Ovary (tissue), 9 donors: ENCODE data around the gene ANKRD52. TPM values are rescaled to one million over a fixed set of nuclear protein-coding genes. Genes with fewer than 3 reads are reported as not detected.

ENCODE experiments used
- DNase-seq, 5 donors: peaks; one replicate each; pipeline ENCODE4 v3.0.0-alpha.2; 2019 to 2020
- H3K27ac ChIP-seq, 2 donors: fragments of 200-600 bp; one replicate each; pipeline versions ENCODE4 v1.5.1 to v1.8.0; 2019 to 2022
- H3K27me3 ChIP-seq: fragments of 200-600 bp; one replicate; pipeline ENCODE4 v1.8.0; 2022
- H3K36me3 ChIP-seq: fragments of 200-600 bp; sonication (generic); one replicate; pipeline ENCODE4 v1.5.1; 2019
- H3K4me1 ChIP-seq: one replicate; pipeline ENCODE4 v1.8.1; 2013; ENCODE audit warnings: mild to moderate bottlenecking, moderate library complexity; ENCODE audit not compliant: insufficient read depth
- H3K4me3 ChIP-seq: fragments of 200-600 bp; sonication (generic); one replicate; pipeline ENCODE4 v1.5.1; 2017
- H3K9me3 ChIP-seq, 2 donors: fragments of 200-600 bp in 1 of 2; sonication (generic) in 1 of 2; one replicate each; pipeline versions ENCODE4 v1.5.1 to v1.8.1; 2013 to 2019; ENCODE audit warnings: mild to moderate bottlenecking in 1 of 2, moderate library complexity in 1 of 2
- EP300 ChIP-seq: sonication (generic); formaldehyde crosslinking; IDR thresholded peaks from one replicate; pipeline ENCODE4 v1.6.1; 2017; ENCODE audit warnings: antibody characterized with exemption
- POLR2A ChIP-seq: fragments of 450-650 bp; IDR thresholded peaks from one replicate; pipeline ENCODE4 v1.6.1; 2017; ENCODE audit warnings: antibody characterized with exemption, mild to moderate bottlenecking, moderate library complexity
- WGBS, 3 donors: extraction: QIAGEN DNeasy Blood & Tissue Kit in 1 of 3; methylation state at CpG; one replicate each; pipeline versions ENCODE4 v1.1.5 to v1.1.7; 2013 to 2017; 5-methylcytosine and 5-hydroxymethylcytosine counted together
- intact Hi-C, 4 donors: fragments of 100-400 bp; cut with DNase I; formaldehyde crosslinking; loops; one replicate each; pipeline versions ENCODE4 v1.11.0 to v1.15.1; 2022 to 2023
- polyA plus RNA-seq, 2 donors: library from polyadenylated mRNA; stranded (reverse); fragments of 200-250 nt in 1 of 2; fragments of 350-450 nt in 1 of 2; fragmentation: Illumina TruSeq in 1 of 2; extraction: RNeasy Lipid Tissue Mini Kit (QIAGEN cat#74804) in 1 of 2; gene quantifications; one replicate each; pipeline ENCODE4 v1.2.3, GENCODE V29; 2013 to 2014
- total RNA-seq, 7 donors: library from RNA; depleted of rRNA in 2 of 7; stranded (reverse); fragments of >200 nt in 2 of 7; fragmentation: NEBNext Ultra II Directional in 3 of 7; extraction: Animal tissue kit (Norgen Biotek cat#: 25700) in 3 of 7; gene quantifications; one replicate each; pipeline versions ENCODE4 v1.1.0 to v1.2.4, GENCODE V29; 2016 to 2023
- TF ChIP-seq, protein P1 (sequence below), 3 donors: fragments of 450-650 bp in 2 of 3; fragments of 200-600 bp in 1 of 3; IDR thresholded peaks; one replicate each; pipeline versions ENCODE4 v1.5.1 to v1.8.0; 2016 to 2022; ENCODE audit warnings: antibody characterized with exemption in 3 of 3, mild to moderate bottlenecking in 1 of 3
- donor health status: DM: no; HTN: no; CAD: no; lungs with moderate emphysema.
- donor health status: DM: no; HTN: no; CAD: no.
- donor health status: Bipolar disorder and iron deficiency.
- donor health status: DM: yes; HTN: yes; CAD: no.
- donor health status: DM: no; HTN: no; CAD: no.
- donor health status: DM: yes; HTN: yes; CAD: no.

The ANKRD52 gene
- total and polyA plus RNA-seq, 9 donors, result 9.1 to 37.7 (median 26.2) TPM

DNA sequence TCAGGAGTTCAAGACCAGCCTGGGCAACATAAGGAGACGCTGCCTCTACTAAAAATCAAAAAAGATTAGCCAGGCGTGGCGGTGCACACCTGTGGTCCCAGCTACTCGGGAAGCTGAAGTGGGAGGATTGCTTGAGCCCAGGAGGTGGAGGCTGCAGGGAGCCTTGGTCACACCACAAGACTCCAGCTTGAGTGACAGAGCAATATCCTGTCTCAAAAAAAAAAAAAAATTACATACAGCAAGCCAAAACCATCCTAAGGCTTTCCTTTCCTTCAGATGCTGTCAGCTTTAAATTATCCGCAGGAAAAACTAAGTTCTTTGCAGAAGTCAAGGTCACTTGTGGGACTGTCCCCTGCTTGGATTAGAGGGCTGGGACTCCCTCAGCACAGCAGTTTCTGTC is 40.6 kb upstream of the ANKRD52 start:
- no peaks in the 10 kb centered on the region for H3K27me3 ChIP-seq
- 49 to 60% (median 56%) methylated on average over 5 of the region's 5 CpGs for WGBS, 3 donors
- H3K36me3 ChIP-seq, result no peaks in the 10 kb centered on the region
- intact Hi-C loops, result loop anchor here in 1 of 4 donors (10.0 kb wide), 2 partner anchors 104 to 166 kb away; partner anchors contain the start of gene SPRYD4
- H3K9me3 ChIP-seq, result no peaks in the 10 kb centered on the region
- no peak for DNase-seq
- peak overlapping the region; percentile 99 for H3K4me3 ChIP-seq
- H3K27ac ChIP-seq, result peak overlapping the region in 1 of 2 donors; percentile 89
- TF ChIP-seq, protein P1, sequence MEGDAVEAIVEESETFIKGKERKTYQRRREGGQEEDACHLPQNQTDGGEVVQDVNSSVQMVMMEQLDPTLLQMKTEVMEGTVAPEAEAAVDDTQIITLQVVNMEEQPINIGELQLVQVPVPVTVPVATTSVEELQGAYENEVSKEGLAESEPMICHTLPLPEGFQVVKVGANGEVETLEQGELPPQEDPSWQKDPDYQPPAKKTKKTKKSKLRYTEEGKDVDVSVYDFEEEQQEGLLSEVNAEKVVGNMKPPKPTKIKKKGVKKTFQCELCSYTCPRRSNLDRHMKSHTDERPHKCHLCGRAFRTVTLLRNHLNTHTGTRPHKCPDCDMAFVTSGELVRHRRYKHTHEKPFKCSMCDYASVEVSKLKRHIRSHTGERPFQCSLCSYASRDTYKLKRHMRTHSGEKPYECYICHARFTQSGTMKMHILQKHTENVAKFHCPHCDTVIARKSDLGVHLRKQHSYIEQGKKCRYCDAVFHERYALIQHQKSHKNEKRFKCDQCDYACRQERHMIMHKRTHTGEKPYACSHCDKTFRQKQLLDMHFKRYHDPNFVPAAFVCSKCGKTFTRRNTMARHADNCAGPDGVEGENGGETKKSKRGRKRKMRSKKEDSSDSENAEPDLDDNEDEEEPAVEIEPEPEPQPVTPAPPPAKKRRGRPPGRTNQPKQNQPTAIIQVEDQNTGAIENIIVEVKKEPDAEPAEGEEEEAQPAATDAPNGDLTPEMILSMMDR (IDR thresholded peaks at IDR 0.05), result no peak
- TF ChIP-seq EP300 (no peak), POLR2A (no peak)
- peaks cover 13% of the 10 kb centered on the region for H3K4me1 ChIP-seq

DNA sequence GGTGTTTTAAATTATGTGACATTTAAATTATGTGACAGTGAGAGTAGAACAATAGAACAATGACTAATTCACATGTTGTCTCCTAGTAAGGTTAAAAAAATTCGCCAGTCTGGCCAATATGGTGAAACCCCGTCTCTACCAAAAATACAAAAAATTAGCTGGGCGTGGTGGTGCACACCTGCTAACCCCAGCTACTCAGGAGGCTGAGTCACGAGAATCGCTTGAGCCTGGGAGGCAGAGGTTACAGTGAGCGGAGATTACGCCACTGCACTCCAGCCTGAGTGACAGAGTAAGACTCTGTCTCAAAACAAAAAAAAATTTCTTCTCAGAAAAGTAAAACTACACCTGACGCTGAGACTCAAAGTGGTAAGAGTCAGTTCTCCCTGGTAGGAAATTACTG is 39.2 kb upstream of the ANKRD52 start:
- Histone ChIP-seq H3K27me3 (no peaks in the 10 kb centered on the region), H3K4me1 (peaks cover 13% of the 10 kb centered on the region), H3K9me3 (no peaks in the 10 kb centered on the region), H3K27ac (no peak overlapping the region), H3K4me3 (no peak overlapping the region), H3K36me3 (no peaks in the 10 kb centered on the region)
- TF ChIP-seq EP300 (no peak), POLR2A (no peak)
- TF ChIP-seq, protein P1 (IDR thresholded peaks at IDR 0.05), result no peak
- intact Hi-C loops, result loop anchor here in 1 of 4 donors (10.0 kb wide), 2 partner anchors 103 to 167 kb away; partner anchors contain the start of gene SPRYD4
- WGBS, 3 donors, result 91 to 94% (median 93%) methylated on average over 8 of the region's 8 CpGs
- DNase-seq, result no peak

DNA sequence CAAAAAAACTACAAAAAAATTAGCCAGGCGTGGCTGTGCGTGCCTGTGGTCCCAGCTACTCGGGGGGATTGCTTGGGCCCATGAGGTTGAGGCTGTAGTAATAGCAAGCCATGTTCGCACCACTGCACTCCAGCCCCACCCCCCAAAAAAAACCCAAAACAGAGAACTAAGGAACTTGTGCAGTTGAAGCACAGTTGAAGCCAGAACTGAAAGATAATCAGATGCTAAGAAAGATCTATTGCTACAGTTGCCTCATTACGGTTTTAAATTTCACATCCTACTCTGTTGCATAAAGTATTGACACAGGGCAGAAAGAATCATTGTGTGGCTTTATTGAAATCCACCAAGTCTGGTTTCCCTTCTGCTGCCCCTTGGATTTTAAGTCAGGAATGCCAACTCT is 38.1 kb upstream of the ANKRD52 start:
- Histone ChIP-seq H3K4me1 (peaks cover 13% of the 10 kb centered on the region), H3K9me3 (no peaks in the 10 kb centered on the region), H3K27ac (no peak overlapping the region), H3K27me3 (no peaks in the 10 kb centered on the region), H3K4me3 (no peak overlapping the region), H3K36me3 (no peaks in the 10 kb centered on the region)
- no peak for DNase-seq
- 77 to 79% (median 77%) methylated on average over 5 of the region's 5 CpGs for WGBS, 3 donors
- intact Hi-C loops, result loop anchor here in 1 of 4 donors (10.0 kb wide), 2 partner anchors 101 to 169 kb away; partner anchors contain the start of gene SPRYD4
- TF ChIP-seq EP300 (no peak), POLR2A (no peak)
- TF ChIP-seq, protein P1 (IDR thresholded peaks at IDR 0.05), result no peak

DNA sequence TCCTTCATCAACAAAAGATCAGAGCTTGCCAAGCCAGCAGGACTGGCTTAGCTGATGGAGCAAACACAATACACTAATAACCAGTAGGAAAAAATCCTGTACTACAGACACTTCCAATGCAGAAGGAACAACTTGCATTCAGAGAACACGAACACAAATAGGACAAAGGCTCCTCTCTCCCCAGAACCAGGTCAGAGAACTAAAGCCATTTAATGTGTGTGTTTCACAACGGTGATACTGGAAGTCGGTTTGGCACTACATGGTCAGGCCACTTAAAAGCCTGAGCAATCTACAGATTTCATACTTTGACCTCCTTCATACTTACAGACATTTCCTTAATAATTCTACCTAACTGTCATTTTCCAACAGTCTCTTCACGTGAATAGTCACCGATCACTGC is 35.6 kb upstream of the ANKRD52 start:
- Histone ChIP-seq H3K4me3 (no peak overlapping the region), H3K4me1 (peaks cover 5% of the 10 kb centered on the region), H3K9me3 (no peaks in the 10 kb centered on the region), H3K36me3 (no peaks in the 10 kb centered on the region), H3K27me3 (no peaks in the 10 kb centered on the region), H3K27ac (no peak overlapping the region)
- TF ChIP-seq POLR2A (no peak), EP300 (no peak)
- TF ChIP-seq, protein P1 (IDR thresholded peaks at IDR 0.05), result no peak
- intact Hi-C loops, result loop anchor here in 1 of 4 donors (10.0 kb wide), 2 partner anchors 99 to 171 kb away; partner anchors contain the start of gene SPRYD4
- WGBS, 3 donors, result 79 to 86% (median 82%) methylated on average over 5 of the region's 5 CpGs
- no peak for DNase-seq
